ENCODE measurements around the gene SMIM13.

Gene SMIM13

GRCh38 chr6:11155589-11155988 is 62.0 kb downstream of the SMIM13 start:
- no peaks in the 10 kb centered on the region for H3K27me3 ChIP-seq (ENCODE audit: low read length)

GRCh38 chr6:11160199-11160598 is 66.6 kb downstream of the SMIM13 start:
- TF ChIP-seq EZH2phosphoT487 (conservative IDR thresholded peaks at IDR 0.05; ENCODE audit: low read length), result no peak
- no peak for TF ChIP-seq CTCF (IDR thresholded peaks at IDR 0.05; ENCODE audit: insufficient read depth, low read length, poor library complexity, severe bottlenecking)
- Histone ChIP-seq H3K4me3 (ENCODE audit: insufficient read depth, low read length, poor library complexity, severe bottlenecking) (no peak overlapping the region), H4K20me1 (ENCODE audit: low read depth, low read length) (no peaks in the 10 kb centered on the region), H3K27me3 (ENCODE audit: low read length) (no peaks in the 10 kb centered on the region), H3K9me2 (replicated peaks; ENCODE audit: insufficient read depth, low read length) (no peaks in the 10 kb centered on the region), H3K27ac (ENCODE audit: low read depth, low read length) (no peak overlapping the region), H3F3A (ENCODE audit: insufficient read depth) (no peaks in the 10 kb centered on the region), H3K79me2 (ENCODE audit: insufficient read depth, low read length) (no peaks in the 10 kb centered on the region), H3K9ac (ENCODE audit: low read length) (no peak overlapping the region), H3K36me3 (ENCODE audit: low read length) (no peaks in the 10 kb centered on the region), H3K4me2 (ENCODE audit: low read depth, low read length, poor library complexity, severe bottlenecking) (no peak overlapping the region), H2AFZ (ENCODE audit: low read depth, low read length, severe bottlenecking) (no peak overlapping the region), H3K9me3 (ENCODE audit: insufficient read depth, low read length) (no peaks in the 10 kb centered on the region; the same call in 1 of the 2 replicates)

More at GRCh38 chr6:11155589-11155988, 62.0 kb downstream of the SMIM13 start:
- no peaks in the 10 kb centered on the region for H4K20me1 ChIP-seq (ENCODE audit: low read depth, low read length)
- no peak overlapping the region for H3K4me3 ChIP-seq (ENCODE audit: insufficient read depth, low read length, poor library complexity, severe bottlenecking)
- no peaks in the 10 kb centered on the region for H3K79me2 ChIP-seq (ENCODE audit: insufficient read depth, low read length)
- H2AFZ ChIP-seq (ENCODE audit: low read depth, low read length, severe bottlenecking), result no peak overlapping the region
- H3K4me2 ChIP-seq (ENCODE audit: low read depth, low read length, poor library complexity, severe bottlenecking), result no peak overlapping the region
- no peaks in the 10 kb centered on the region; the same call in 1 of the 2 replicates for H3K9me3 ChIP-seq (ENCODE audit: insufficient read depth, low read length)
- H3K9ac ChIP-seq (ENCODE audit: low read length), result no peak overlapping the region
- no peak for TF ChIP-seq CTCF (IDR thresholded peaks at IDR 0.05; ENCODE audit: insufficient read depth, low read length, poor library complexity, severe bottlenecking)
- TF ChIP-seq EZH2phosphoT487 (conservative IDR thresholded peaks at IDR 0.05; ENCODE audit: low read length), result no peak
- no peaks in the 10 kb centered on the region for H3K36me3 ChIP-seq (ENCODE audit: low read length)
- no peaks in the 10 kb centered on the region for H3F3A ChIP-seq (ENCODE audit: insufficient read depth)
- H3K9me2 ChIP-seq (replicated peaks; ENCODE audit: insufficient read depth, low read length), result no peaks in the 10 kb centered on the region
- no peak overlapping the region for H3K27ac ChIP-seq (ENCODE audit: low read depth, low read length)

GRCh38 chr6:11161031-11161956 is 67.7 kb downstream of the SMIM13 start:
- H3K4me2 ChIP-seq (ENCODE audit: low read depth, low read length, poor library complexity, severe bottlenecking), result no peak overlapping the region
- no peaks in the 10 kb centered on the region for H3K36me3 ChIP-seq (ENCODE audit: low read length)
- H2AFZ ChIP-seq (ENCODE audit: low read depth, low read length, severe bottlenecking), result no peak overlapping the region
- no peaks in the 10 kb centered on the region for H3K9me2 ChIP-seq (replicated peaks; ENCODE audit: insufficient read depth, low read length)
- H3K4me3 ChIP-seq (ENCODE audit: insufficient read depth, low read length, poor library complexity, severe bottlenecking), result no peak overlapping the region
- no peaks in the 10 kb centered on the region for H3F3A ChIP-seq (ENCODE audit: insufficient read depth)
- no peaks in the 10 kb centered on the region; the same call in 1 of the 2 replicates for H3K9me3 ChIP-seq (ENCODE audit: insufficient read depth, low read length)
- H3K9ac ChIP-seq (ENCODE audit: low read length), result no peak overlapping the region
- H4K20me1 ChIP-seq (ENCODE audit: low read depth, low read length), result no peaks in the 10 kb centered on the region
- no peaks in the 10 kb centered on the region for H3K79me2 ChIP-seq (ENCODE audit: insufficient read depth, low read length)
- H3K27me3 ChIP-seq (ENCODE audit: low read length), result no peaks in the 10 kb centered on the region
- no peak overlapping the region for H3K27ac ChIP-seq (ENCODE audit: low read depth, low read length)
- TF ChIP-seq CTCF (IDR thresholded peaks at IDR 0.05; ENCODE audit: insufficient read depth, low read length, poor library complexity, severe bottlenecking) (no peak), EZH2phosphoT487 (conservative IDR thresholded peaks at IDR 0.05; ENCODE audit: low read length) (no peak)

All from SU-DHL-6 (cell line).